IPS DF 4.7 (cell line): ENCODE results near the gene GASK1A.
"Not testable (repeated sequence)": the region's sequence is repeated elsewhere in the genome, so short reads cannot be mapped to it uniquely, and the experiment has no call there.

Experiments
- DNase-seq: peaks from one replicate; pipeline ENCODE4 v3.0.0-alpha.2; 2013; ENCODE audit warnings: low spot score; ENCODE audit errors: extremely low read depth

GASK1A gene

DNA sequence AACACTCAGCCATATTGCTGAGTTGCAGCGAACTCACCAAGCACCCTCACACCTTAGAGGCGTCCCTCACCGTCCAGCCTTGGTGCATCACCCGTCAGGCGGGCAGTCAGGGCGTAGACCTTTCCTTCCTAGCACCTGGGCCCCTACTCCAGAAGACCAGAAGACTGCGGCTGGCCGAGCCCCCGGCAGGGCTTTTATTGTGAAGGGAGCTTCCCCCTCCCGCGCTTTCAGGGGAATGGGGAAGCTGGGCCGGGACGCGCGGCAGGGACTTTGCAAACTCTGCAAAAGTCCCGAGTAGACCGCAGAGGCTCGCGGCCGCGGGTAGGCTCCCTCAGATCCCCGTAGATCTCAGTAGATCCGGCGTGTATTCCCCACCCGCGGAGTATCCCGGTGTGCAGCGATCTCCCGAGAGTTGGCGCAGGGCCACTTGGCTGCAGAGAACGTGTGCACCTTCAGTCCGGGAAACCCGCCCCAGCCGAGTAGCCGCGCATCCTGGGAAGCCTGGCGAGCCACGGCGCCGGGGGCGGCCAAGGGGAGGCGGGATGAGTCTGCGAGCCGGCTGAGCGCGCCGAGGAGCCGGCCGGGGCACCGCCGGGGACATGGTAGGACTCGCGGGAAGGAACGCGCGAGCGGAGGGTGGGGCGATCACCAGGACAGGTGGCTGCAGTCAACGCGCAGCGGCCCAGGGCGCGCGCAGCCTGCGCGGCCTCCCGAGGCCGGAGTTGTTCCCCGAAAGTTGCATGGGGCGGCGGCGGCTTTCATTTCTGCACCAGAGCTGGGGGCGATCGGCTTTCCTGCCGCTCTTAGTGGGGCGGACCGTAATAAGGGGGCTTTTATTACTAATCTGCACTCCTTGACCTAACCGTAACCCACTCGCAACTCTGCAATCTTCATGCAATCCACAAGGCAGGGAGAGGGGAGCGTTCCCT lies at the start of gene GASK1A:
TSS of gene GASK1A (plus strand) at position 268 of the 929 bp plus-strand sequence. CDS start at position 600, 332 bp downstream.
- DNase-seq = no peak

DNA sequence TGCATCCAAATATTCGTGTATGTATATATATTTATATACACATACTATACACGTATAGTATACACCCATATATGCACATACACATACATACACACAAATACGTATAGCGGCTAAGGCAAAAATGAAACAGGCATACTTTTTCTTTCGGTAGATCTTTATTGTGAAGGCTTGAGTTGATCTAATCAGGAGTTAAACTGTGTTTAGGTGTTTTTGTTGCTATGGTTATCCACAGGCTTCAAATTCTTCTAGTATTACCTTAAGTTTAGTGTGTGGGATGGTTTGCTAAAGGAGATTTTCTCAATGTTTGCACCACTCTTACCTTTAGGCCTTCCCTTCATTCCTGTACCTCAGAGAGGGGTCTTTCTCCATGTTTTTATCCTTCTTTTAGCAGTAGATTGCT lies 45.0 kb upstream of the GASK1A start:
- DNase-seq = no peak

DNA sequence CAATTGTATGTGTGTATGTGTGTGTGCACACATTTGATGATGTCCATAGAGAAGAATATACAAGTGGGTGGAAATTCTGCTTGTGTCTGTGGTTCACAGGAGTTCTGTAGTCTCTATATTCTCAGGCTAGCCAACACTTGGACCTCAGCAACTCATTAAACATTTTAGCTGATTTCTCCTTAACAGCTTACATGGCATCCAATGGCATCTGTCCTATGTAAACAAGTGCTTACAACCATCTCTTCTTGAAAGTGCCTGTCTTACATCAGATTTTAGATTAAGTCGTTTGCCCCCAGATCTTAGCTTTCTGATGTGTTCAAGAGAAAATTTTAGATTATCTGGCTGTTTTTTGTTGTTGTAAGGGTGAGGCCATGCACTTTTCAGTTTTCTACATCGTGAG lies 44.2 kb upstream of the GASK1A start:
- no peak for DNase-seq

DNA sequence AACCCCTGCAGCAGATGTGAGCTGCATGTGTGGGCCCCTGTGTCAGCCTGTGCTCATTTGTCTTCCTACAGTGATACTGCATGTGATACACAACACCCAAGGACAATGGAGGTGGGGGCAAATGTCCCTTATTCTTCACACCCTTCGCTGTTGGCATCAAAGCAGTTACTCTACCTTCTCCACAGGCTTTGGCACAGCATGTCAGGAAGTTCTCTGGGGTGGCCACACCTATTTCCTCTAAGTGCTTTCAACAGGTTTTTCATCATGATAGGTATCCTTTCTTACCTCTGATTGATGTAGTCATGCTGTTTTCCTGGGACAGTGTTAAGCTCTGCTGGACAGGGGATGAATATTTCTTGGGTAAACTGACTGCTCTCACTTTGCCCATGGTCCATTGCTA lies 43.6 kb upstream of the GASK1A start:
- DNase-seq = no peak

DNA sequence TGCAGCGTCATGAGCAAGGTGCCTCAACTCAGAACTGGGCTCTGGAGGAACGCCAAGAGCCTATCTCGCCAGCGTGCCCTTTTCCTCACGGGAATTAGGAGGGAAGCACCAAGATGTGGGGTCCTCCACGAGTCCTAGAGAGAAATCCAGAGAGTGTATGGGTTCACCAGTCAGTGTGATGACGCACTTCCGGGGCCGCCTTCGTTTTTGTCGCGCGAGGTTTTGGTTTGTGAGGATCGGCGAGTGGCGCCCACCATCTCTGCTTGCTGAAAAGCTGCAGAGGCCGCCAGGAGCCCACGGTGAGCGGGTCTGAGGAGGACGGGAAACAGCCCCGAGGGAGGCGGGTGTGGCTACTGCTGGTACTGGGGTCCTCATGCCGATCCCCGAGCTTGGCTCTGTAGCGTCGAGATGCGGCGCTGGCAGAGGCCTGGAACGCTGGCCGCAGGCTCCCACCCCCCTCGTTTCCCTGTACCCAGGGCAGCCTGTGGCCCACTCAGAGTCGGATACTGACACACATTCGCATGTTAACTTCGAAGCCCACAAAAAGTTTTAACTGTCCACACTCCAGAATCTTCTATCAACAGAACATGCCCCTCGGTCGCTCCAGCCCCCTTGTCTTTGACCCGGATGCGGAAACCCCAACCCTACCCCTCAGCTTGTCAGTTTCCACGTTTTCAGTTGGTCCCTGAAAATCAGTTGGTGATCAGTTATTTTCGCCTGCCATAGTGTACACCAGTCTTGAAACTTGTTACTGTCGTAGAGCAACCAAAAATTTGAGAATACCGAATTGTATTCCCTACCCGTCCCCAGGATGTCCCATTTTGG lies 42.7 kb upstream of the GASK1A start:
- DNase-seq = no peak

DNA sequence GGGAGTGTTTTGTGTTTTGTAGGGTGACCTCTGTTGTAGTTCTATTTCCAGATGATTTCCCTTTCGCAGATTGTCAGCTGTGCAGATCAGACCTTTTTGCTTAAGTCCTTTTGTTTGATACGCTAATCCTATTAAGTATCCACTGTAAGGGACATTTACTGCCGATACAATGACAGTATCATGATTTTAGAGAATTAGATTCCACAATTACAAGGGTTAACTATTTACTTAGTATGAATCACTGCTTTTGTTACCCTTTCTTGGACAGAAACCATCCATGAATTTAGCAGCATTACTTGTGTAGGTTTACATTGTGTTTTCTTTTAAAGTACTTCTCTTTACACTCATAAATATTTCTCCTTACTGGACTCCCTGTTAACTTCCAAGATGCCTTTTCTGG lies 41.8 kb upstream of the GASK1A start:
- no peak for DNase-seq

DNA sequence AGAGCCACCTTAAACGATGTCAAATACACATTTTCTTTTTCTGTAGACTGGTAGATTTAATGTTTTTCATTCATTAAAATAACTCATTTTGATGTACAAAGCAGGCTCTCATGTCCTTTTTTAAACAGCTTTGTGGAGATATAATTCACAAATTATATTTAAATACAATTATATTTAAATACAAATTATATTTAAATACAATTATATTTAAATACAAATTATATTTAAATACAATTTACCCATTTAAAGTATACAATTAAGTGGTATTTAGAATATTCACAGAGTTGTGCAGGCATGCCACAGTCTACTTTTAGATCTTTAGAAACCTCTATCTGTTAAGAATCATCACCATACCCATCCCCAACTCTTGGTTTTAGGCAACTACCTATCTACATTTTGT lies 36.4 kb upstream of the GASK1A start:
- DNase-seq = no peak

DNA sequence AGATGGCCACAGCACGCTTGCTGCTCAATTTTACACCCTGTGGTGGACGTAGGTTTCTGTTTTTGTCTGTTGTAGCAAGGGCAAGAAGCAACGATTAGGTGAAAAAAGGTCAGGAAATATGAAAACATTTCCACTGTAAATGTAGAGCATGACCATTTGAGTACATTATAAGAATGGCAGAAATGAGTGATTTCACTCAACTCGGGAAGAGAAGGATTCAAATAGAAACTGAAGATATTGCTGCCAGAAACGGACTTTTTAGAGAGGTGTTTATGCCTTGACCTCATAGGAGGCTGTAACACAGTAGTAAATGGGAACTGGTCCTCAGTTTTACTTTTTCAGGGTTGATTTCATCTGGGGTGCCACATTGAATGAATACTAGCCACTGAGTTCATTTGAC lies 33.1 kb upstream of the GASK1A start:
- DNase-seq = no peak

DNA sequence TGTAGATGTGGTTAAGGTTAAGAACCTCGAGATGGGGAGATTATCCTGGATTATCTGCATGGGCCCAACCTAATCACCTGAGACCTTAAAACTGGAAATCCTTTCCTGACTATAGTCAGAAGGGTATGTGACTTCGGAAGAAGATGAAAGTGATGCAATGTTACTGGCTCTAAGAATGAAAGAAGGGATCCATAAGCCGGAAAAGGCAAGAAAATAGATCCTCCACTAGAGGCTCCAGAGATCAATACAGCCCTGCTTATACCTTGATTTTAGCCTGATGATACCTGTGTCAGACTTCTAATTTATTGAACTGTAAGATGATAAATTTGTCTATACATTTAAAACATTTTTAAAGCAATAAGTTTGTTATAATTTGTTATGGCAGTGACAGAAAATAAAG lies 21.5 kb upstream of the GASK1A start:
- no peak for DNase-seq

DNA sequence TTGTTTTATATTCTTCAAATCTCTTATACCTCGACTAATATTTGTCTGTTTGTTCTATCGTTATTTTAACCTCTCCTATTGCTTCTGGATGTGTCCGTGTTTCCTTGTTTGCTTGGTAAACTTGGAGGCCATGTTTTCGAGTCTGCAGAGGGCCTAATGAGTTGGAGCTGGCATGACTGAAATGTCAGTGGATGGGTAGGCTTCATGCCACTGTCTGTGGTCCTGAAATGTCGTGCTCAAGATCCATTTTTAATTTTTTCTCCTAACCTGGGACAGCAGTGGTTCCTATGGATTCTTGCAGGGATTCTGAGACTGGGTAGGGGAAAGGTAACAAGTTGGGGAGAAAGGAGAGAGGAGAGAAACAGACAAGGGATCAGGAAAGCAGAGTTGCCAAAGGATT lies 18.8 kb upstream of the GASK1A start:
- DNase-seq = no peak

DNA sequence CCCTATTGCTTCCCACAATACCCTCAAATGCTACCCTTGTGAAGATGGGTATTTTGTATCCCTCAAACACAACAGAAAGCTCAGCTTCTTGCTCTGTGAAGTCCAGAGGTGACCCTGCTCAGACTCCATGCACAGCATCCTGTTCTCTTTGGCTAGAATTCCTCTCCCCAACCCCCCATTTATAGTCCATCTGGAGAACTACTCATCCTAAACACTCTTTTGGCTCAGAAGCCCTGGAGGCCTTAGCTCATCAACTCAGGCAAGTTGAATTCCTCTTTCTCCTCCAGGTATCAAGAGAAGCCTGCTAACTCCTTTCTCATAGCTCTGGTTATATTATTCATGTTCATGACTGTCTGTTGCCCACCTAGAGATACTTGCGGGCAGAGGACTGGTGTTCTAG lies 18.3 kb upstream of the GASK1A start:
- DNase-seq = no peak

DNA sequence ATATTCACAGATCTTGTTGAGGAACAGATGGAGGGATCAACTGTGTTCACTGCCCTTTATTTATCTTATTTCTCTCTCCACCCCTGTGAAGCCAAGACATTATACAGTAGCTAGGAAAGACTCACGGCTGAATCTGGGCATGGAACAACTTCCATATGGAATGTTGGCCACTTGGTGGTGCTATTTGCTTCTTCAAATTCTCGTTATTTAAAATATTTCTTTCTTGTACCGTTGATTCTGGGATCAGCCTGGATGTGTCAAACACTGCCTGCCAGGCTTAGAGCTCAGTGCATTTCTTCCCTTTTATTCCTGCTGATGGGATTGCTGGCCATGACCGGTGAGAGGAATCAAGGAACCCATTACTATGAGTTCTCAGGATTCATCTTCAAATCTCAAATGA lies 17.5 kb upstream of the GASK1A start:
- DNase-seq = no peak

DNA sequence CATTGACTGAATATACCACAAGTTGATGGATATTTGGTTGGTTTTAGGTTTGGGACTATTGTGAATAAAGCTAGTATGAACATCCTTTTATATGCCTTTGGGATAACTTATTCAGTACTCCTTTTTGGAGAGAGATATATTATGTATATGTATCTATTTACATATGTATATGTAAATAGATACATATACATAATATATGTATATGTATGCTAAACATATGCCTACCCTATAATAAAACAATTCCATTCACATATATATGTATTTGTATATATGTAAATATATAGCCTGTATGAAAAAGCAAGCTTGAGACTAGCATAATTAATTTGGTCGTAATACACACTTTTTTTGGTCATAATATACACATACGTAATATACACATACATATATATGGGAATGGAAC lies 15.8 kb upstream of the GASK1A start:
- no peak for DNase-seq

DNA sequence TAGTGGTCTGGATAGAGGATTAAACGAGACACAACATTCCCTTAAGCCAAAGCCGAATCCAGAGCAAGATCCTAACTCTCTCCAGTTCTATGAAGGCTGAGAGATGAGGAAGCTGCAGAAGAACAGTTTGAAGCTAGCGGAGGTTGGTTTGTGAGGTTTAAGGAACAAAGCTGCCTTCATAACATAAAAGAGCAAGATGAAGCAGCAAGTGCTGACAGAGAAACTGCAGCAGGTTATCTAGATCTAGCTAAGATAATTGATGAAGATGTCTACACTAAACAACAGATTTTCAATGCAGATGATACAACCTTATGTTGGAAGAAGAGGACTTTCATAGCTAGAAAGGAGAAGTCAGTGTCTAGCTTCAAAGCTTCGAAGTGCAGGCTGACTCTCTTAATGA lies 14.8 kb upstream of the GASK1A start:
- DNase-seq = no peak

DNA sequence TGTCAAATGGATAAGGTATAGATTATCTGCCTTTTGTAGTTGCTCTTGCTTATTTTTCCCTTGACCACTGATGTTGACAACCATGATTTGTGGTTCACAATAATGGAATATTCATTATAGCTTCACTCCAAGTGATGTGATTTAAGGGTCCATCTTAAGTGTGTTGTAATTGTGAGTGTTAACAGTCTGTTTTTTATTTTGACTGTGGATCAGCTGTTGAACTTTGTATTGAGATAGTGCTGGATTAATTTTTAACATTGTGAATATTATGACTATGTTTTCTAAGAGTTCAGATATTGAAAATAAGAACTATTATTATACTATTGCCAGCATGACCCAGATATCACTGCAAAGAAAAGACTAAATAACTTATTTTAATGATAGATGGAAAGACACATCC lies 8.6 kb upstream of the GASK1A start:
- DNase-seq = no peak

DNA sequence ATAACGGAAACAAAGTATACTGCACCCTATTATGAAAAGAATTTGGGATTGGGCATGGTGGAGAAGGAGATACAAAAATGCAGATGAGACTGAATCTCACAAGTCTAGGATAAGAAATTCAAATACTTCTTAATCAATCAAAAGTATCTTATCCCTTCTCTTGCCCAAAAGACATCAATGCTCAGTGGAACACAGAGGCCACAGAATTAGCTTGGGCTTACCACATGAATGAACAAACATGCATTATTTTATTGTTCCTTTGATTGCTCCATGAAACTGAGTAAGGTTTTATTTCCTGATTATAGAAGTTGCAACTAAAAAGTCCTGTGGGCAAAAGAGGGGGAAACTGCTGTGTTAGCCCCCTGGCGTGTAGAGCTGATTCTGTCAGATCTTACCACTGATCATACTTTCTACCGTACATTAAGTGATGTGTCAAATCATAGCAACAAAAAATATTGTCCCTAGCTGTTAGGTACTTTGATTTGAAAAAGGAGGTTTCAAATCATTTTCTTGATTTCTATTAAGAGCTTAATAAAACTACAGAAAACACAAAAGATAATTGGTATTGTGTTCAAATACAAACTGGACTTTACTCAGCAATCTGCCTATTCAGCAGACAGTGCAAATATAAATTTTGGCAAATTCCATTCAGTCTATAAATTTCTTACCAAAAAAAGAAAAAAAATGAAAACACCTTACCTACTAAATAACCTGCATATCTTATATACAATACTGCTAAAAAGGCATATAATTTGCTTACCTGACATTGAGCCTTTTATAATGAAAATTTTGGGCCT lies 7.9 kb upstream of the GASK1A start:
- DNase-seq = no peak

DNA sequence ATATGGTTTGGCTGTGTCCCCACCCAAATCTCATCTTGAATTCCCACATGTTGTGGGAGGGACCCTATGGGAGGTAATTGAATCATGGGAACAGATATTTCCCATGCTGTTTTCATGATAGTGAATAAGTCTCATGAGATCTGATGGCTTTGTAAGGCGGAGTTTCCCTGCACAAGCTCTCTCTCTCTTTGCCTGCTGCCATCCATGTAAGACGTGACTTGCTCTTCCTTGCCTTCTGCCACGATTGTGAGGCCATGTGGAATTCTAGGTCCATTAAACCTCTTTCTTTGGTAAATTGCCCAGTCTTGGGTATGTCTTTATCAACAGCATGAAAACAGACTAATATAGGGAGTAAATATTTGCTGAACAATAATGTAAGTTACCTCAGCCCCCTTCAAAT lies 4.2 kb upstream of the GASK1A start:
- DNase-seq = not testable (repeated sequence)

DNA sequence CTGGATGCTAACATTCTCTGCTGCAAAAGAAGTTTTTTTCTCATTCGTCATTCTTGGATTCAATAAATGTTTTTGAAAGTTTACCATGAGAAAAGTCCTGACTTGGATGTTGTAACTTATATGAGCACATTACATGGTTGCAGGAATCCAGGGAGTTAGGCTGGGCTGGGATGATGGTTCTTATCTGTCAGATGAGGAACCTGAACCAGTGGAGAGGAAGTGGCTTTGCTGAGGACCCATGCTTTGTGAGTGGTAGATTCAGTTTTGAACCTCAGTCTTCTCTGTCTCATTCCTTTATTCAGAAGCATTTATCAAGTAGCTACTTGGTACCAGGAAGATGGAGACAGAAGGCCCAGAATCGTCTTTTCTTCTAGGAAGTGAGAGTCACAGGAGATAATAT lies 3.7 kb upstream of the GASK1A start:
- DNase-seq = no peak

DNA sequence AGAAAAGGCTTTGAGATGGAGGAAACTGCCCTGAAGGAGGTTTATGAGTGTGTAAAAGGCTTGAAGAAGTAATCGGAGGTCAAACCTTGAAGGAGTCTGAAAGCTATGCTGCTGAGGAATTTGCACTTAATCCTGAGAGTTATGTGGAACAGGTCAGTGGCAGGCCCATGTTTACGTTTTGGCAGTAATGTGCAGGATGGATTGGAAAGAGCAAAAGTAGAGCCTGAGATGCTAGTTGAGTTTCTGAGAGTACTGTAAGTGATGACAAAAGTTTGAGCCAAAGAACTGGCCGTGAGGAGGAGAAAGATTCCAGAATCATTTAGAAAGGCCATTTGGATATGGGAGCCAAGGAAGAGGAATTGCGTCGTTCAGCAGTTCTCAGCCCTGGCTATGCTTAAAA lies 3.2 kb upstream of the GASK1A start:
- DNase-seq = no peak

DNA sequence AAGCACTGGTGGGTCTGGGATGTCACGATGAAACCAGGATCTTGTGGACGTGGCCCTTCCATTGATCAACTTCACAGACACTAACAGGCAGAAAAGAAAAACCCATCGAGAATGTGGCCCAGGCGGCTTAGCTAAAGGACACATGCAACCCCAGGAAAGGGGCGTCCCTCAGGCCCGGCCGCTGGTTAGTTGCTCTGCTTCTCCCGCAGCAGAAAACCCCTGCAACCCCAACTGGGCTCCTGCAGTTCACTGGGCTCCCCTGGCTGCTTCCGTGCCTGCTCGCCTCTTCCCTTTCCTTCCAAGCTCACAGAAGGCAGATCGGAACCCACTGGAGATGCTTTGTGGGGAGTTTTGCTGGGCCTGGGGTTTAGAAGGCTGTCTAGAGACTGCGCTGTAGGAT lies 1.1 kb downstream of the GASK1A start:
- DNase-seq = no peak

DNA sequence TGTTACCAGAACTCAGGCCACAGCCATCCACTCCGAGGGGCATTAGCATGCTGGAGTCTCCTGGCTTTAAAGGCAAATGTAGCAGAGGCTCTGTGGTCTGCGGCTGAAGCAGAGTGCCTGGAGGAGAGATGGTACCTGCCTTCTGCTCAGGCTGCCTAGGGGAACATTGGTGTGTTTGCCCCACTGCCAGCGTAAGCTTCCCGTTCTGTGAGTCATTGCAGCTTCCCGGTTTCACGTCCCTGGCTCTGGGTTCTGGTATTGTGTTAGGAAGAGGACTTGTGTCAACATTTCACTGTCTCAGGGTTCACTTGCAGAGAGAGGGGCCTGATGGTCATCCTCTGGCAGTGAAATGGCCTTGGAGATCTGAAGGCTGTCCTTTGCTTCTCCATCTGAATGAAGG lies 1.8 kb downstream of the GASK1A start:
- DNase-seq = no peak
